Spinal cord (tissue), 10 donors: Measurements from ENCODE around the gene LRRC10B. TPM values are rescaled to one million over a fixed set of nuclear protein-coding genes. Genes with fewer than 3 reads are reported as not detected.
"Not testable (repeated sequence)": the region's sequence is repeated elsewhere in the genome, so short reads cannot be mapped to it uniquely, and the experiment has no call there.

Experiments used
- DNase-seq, 6 donors: peaks; one replicate each; pipeline versions ENCODE4 v3.0.0 to v3.0.0-alpha.2; 2013 to 2015; ENCODE audit warnings: low spot score in 6 of 6, low read depth in 4 of 6
- H3K27ac ChIP-seq: one replicate; pipeline ENCODE4 v1.5.1; 2013; ENCODE audit warnings: low read depth, low read length, control low read depth
- H3K27me3 ChIP-seq: one replicate; pipeline ENCODE4 v1.6.1; 2013; ENCODE audit warnings: low read length; ENCODE audit not compliant: control insufficient read depth, insufficient read depth
- H3K36me3 ChIP-seq: one replicate; pipeline ENCODE4 v1.6.1; 2013; ENCODE audit warnings: low read length; ENCODE audit not compliant: control insufficient read depth, insufficient read depth
- H3K4me1 ChIP-seq: one replicate; pipeline ENCODE4 v1.6.1; 2013; ENCODE audit warnings: low read length; ENCODE audit not compliant: control insufficient read depth, insufficient read depth
- H3K4me3 ChIP-seq: one replicate; pipeline ENCODE4 v1.5.1; 2013; ENCODE audit warnings: low read depth, low read length, control low read depth
- H3K9me3 ChIP-seq: one replicate; pipeline ENCODE4 v1.6.1; 2013; ENCODE audit warnings: low read length; ENCODE audit not compliant: control insufficient read depth, insufficient read depth
- WGBS: methylation state at CpG from one replicate; pipeline ENCODE4 v1.1.5; 2013; ENCODE audit warnings: missing lambda C conversion rate; ENCODE audit not compliant: insufficient coverage; 5-methylcytosine and 5-hydroxymethylcytosine counted together
- long read RNA-seq, 4 donors: transcript quantifications; one replicate each; lab custom pipeline, GENCODE V29; 2026
- polyA plus RNA-seq, 2 donors: library from polyadenylated mRNA; unstranded; fragments of 120-200 nt; gene quantifications; one replicate each; pipeline ENCODE4 v1.2.1, GENCODE V29; 2013; ENCODE audit not compliant: insufficient read length in 2 of 2
- total RNA-seq, 2 donors: library from RNA; depleted of rRNA in 1 of 2; stranded (reverse); fragments of 120-200 nt in 1 of 2; fragments of >200 nt in 1 of 2; gene quantifications; one replicate each; pipeline versions ENCODE4 v1.2.3 to v1.2.4, GENCODE V29; 2013 to 2014
- donor health status: healthy.

The LRRC10B gene
- 1 to 10 TPM; 1.4 to 6.4 TPM for total RNA-seq
- polyA plus RNA-seq: 10 to 100 TPM in 1 of 2 donors, 1 to 10 TPM in 1; 8.2 to 11.8 TPM
- long read RNA-seq, donor 1, transcript LRRC10B-201 (1 exons, 2,219 nt): major isoform, 7 of 7 reads
- long read RNA-seq, donor 1, partial matches to known transcripts: 0 of 7 reads
- long read RNA-seq, donor 1, other reads (novel, unspliced or antisense): 0 of 7 reads
- long read RNA-seq, donor 2, transcript LRRC10B-201 (1 exons, 2,219 nt): major isoform, 9 of 9 reads
- long read RNA-seq, donor 2, partial matches to known transcripts: 0 of 9 reads
- long read RNA-seq, donor 2, other reads (novel, unspliced or antisense): 0 of 9 reads
- long read RNA-seq, donor 3, transcript LRRC10B-201 (1 exons, 2,219 nt): major isoform, 7 of 7 reads
- long read RNA-seq, donor 3, partial matches to known transcripts: 0 of 7 reads
- long read RNA-seq, donor 3, other reads (novel, unspliced or antisense): 0 of 7 reads
- long read RNA-seq, donor 4, partial matches to known transcripts: 0 of 4 reads
- long read RNA-seq, donor 4, other reads (novel, unspliced or antisense): 0 of 4 reads

DNA sequence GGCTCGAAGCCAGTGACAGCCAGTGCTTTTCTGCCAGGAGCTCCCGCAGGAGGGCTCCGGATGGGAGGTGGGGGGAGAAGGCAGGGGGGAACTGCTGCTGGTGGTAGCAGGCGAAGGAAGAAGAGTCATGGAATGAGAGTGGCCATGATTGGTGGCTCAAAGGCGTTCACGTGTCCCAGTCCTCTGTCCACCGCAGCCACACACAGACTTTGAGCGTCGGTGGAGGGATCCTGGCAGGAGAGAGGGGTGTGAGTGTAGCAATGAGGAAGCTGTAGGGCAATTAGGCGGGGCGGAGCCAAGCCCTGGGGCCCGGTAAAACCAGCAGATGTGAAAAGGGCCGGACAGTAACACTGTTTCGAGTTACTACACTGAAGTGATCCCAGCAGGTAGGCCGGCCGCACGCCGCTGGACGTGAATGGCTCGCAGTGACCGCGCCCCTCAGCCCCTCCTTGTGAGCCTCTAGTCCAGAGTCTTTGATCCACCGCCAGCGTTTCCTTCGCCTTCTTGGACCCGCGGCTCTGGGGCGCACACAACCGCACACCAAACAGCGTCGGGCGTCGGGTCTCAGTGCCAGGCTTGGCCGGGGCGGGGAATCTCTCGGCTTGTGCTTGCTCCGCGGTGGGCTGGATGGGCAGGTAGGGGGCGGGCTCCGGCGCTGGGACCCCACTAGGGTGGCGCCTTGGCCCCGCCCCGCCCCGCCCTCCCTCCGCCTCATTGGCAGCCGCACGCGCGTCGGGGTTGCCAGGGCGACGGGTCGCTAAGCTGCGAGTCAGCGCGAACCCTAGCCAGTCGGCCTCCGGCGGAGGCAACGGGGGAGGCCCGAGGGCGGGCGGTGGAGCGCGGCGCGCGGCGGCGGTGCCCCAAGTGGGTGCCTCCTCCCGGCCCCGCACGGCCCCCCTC, at the start of gene LRRC10B:
Gene LRRC10B, plus strand, starts transcription at position 788 of the 900 bp plus-strand sequence. CDS start 250 bp downstream, outside the sequence.
- Histone ChIP-seq H3K36me3 (peaks cover 11% of the 10 kb centered on the region), H3K9me3 (no peaks in the 10 kb centered on the region), H3K27me3 (peaks cover 25% of the 10 kb centered on the region), H3K4me3 (peak within 1 kb of the TSS; percentile 35), H3K27ac (peak within 1 kb of the TSS; percentile 25), H3K4me1 (peaks cover 70% of the 10 kb centered on the region)
- under 1% methylated on average over 73 of the region's 74 CpGs for WGBS
- DNase-seq: peak in 2 of 6 donors; percentile 86 to 93

DNA sequence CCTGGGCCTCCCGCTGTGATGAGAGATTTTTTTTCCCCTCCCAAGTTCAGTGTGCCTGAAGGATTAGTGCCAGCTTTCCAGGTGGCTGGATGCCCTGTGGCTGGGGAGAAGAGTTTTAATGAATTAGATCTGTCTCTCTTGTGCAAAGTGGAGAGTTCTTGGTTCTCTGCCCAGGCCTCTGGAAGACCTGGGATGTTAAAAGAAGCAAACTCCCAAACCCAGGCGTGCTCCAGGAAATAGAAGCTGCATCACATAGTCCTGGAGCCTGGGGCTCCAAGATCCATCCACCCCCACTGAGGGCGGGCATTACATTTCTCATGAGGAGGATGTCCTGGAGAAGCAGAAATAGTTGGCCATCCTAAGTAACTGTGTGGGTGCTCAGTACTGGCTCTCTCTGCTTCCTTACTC, 48.1 kb upstream of the LRRC10B start:
- peaks cover 18% of the 10 kb centered on the region for H3K4me1 ChIP-seq
- H3K27ac ChIP-seq: peak overlapping the region; percentile 67
- H3K36me3 ChIP-seq: peaks cover 7% of the 10 kb centered on the region
- no peaks in the 10 kb centered on the region for H3K9me3 ChIP-seq
- H3K27me3 ChIP-seq: no peaks in the 10 kb centered on the region
- no CpG with 5 or more reads among the region's 3 CpGs for WGBS
- DNase-seq: peak in 4 of 6 donors; percentile 66 to 89 (median 80)
- no peak overlapping the region for H3K4me3 ChIP-seq

DNA sequence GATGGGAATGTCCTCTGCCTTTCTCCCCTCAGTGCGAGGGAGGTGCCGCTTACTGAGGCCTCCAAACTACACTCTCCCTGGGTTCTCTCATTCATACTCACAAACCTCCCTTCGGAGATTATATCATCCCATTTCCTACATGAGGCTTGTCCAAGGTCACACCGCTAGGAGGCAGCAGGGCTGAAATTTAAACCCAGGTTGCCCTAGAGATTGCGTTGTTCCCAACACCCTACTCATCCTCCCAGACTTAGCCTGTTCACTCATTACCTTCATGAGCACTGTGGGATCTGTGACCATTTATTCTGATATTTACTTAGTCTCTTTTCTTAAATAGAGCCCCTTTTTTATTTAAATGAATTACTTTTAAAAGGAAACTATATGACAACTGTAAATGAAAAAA, 47.6 kb upstream of the LRRC10B start:
- no peak overlapping the region for H3K4me3 ChIP-seq
- 69% methylated on average over 5 of the region's 5 CpGs for WGBS
- peaks cover 18% of the 10 kb centered on the region for H3K4me1 ChIP-seq
- peak overlapping the region; percentile 67 for H3K27ac ChIP-seq
- no peaks in the 10 kb centered on the region for H3K9me3 ChIP-seq
- H3K36me3 ChIP-seq: peaks cover 7% of the 10 kb centered on the region
- no peak for DNase-seq
- no peaks in the 10 kb centered on the region for H3K27me3 ChIP-seq

DNA sequence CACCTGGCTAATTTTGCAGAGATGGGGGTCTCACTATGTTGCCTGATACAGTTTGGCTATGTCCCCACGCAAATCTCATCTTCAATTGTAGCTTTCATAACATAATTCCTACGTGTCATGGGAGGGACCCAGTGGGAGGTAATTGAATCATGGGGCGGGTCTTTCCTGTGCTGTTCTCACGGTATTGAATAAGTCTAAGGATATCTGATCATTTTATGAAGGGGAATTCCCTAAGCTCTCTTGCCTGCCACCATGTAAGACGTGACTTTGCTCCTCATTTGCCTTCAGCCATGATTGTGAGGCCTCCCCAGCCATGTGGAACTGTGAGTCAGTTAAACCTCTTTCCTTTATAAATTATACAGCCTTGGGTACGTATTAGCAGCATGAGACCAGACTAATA, 40.9 kb upstream of the LRRC10B start:
- Histone ChIP-seq H3K4me1 (peaks cover 21% of the 10 kb centered on the region), H3K36me3 (peaks cover 12% of the 10 kb centered on the region)
- not testable (repeated sequence) for H3K9me3 ChIP-seq, DNase-seq, H3K27me3 ChIP-seq, H3K4me3 ChIP-seq, H3K27ac ChIP-seq
- 76% methylated on average over 3 of the region's 6 CpGs for WGBS

DNA sequence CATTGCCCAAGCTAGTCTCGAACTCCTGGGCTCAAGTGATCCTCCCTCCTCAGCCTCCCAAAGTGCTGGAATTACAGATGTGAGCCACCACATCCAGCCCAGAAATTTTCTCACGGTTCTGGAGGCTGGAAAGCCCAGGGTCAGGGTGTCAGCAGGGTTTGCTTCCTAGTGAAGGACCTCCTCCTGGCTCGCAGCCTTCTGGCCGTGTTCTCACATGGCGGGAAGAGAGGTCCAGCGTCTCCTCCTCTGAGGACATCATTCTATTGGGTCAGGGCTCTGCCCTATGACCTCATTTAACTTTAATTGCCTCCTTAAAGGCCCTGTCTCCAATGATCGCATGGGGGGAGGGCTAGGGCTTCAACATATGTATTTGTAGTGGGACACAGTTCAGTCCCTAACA, 40.5 kb upstream of the LRRC10B start:
- peaks cover 13% of the 10 kb centered on the region for H3K36me3 ChIP-seq
- H3K4me1 ChIP-seq: peaks cover 21% of the 10 kb centered on the region
- no peak for DNase-seq
- H3K4me3 ChIP-seq: no peak overlapping the region
- no peak overlapping the region for H3K27ac ChIP-seq
- H3K9me3 ChIP-seq: no peaks in the 10 kb centered on the region
- no peaks in the 10 kb centered on the region for H3K27me3 ChIP-seq
- 75% methylated on average over 5 of the region's 7 CpGs for WGBS

DNA sequence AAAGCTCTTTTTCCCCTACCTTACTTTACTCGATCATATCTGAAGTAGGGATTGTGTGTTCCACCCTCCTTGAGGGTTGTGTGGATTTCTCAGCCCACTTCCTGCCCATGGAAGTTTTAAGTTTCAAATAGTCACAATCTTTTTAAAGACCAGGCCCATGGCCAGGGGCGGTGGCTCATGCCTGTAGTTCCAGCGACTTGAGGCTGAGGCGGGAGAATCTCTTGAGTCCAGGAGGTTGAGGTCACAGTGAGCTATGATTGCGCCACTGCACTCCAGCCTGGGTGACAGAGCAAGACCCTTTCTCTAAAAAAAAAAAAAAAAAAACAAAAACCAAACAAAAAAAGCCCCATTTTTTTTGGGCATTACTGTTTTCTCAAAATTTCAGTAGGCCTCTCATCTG, 36.3 kb upstream of the LRRC10B start:
- DNase-seq: no peak
- Histone ChIP-seq H3K36me3 (peaks cover 8% of the 10 kb centered on the region), H3K27ac (peak overlapping the region; percentile 88), H3K27me3 (no peaks in the 10 kb centered on the region), H3K9me3 (no peaks in the 10 kb centered on the region), H3K4me1 (peaks cover 44% of the 10 kb centered on the region), H3K4me3 (no peak overlapping the region)
- WGBS: 80% methylated on average over 4 of the region's 5 CpGs

DNA sequence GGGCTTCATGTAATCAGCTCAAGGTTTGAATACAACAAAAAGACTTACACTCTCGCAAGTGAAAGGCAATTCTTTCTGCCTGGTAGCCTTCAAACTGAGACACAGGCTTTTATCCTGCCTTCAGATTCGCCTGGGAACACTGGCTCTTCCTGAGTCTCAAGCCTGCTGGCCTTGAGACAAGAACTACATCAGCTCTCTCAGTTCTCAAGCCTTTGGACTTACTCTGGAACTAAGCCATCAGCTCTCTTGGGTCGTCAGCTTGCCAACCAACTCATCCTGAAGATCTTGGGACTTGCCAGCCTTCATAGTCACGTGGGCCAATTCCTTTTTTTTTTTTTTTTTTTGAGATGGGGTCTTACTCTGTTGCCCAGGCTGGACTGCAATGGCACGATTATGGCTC, 35.7 kb upstream of the LRRC10B start:
- DNase-seq: peak in 5 of 6 donors; percentile 36 to 94 (median 82)
- 36% methylated on average over 3 of the region's 5 CpGs for WGBS

DNA sequence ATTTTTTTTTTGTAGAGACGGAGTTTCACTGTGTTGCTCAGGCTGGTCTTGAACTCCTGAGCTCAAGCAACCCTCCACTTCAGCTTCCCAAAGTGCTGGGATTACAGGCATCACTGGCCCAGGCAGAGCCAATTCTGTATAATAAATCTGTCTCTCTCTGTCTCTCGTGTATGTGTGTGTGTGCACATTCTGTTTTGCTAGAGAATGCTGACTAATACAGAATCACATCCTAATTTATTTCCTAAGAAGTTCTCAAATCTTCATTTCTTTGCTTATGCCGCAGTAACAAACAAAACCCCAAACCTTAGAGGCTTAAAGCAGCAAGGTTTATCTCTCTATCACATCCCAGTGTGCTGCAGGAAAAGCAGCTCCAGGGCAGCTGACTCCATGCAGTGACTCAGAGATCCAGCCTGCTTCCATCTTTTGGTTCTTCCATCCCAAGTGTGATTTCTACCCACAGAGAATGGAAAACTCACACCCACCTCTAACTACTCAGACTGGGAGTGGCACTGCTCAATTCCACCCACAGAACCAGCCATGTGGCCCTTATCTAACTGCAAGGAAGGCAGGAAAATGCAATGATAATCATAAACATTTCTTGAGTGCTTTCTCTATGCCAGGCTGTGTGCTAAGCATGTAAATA, 35.1 kb upstream of the LRRC10B start:
- DNase-seq: no peak
- H3K27ac ChIP-seq: peak overlapping the region; percentile 48
- peaks cover 8% of the 10 kb centered on the region for H3K36me3 ChIP-seq

More for the DNA sequence above, 35.7 kb upstream of the LRRC10B start:
- H3K36me3 ChIP-seq: peaks cover 8% of the 10 kb centered on the region
- no peaks in the 10 kb centered on the region for H3K9me3 ChIP-seq
- H3K27me3 ChIP-seq: no peaks in the 10 kb centered on the region
- peak overlapping the region; percentile 88 for H3K27ac ChIP-seq
- H3K4me1 ChIP-seq: peaks cover 50% of the 10 kb centered on the region
- no peak overlapping the region for H3K4me3 ChIP-seq

More for the DNA sequence above, 35.1 kb upstream of the LRRC10B start:
- Histone ChIP-seq H3K9me3 (no peaks in the 10 kb centered on the region), H3K4me3 (no peak overlapping the region), H3K27me3 (no peaks in the 10 kb centered on the region), H3K4me1 (peaks cover 52% of the 10 kb centered on the region)
- WGBS: 75% methylated on average over 1 of the region's 3 CpGs
